IMR-90 (cell line): ENCODE measurements around the gene TNFRSF14. TPM values are rescaled to one million over a fixed set of nuclear protein-coding genes. Genes with fewer than 3 reads are reported as not detected.
A peak's percentile ranks its signal among the peaks of the same experiment; 100 is the strongest.

Source experiments
- ATAC-seq: fragments of 200-7000 bp; cut with Tn5 transposase; 2 replicates; pipeline ENCODE4 v1.9.1; 2020; ENCODE audit warnings: low read depth, mild to moderate bottlenecking, moderate library complexity
- BruUV-seq: library from RNA; stranded (reverse); fragments of 400-500 nt; replicated peaks from 2 replicates; lab custom pipeline; 2021; lab: Mats Ljungman, UMichigan
- CTCF ChIA-PET: fragments of 300-600 bp; formaldehyde crosslinking; extraction: SDS; loops from one replicate; lab custom pipeline; 2021; ENCODE audit warnings: antibody characterized with exemption; lab: Yijun Ruan, JAX
- POLR2A ChIA-PET: fragments of 300-600 bp; sonication (Branson Sonifier 250); formaldehyde crosslinking; loops from one replicate; lab custom pipeline; 2022; ENCODE audit warnings: antibody characterized with exemption; ENCODE audit not compliant: unreplicated experiment; lab: Charles Lee
- DNase-seq: peaks from one replicate; pipeline ENCODE4 v3.0.0; 2013
- H2AFZ ChIP-seq: replicated peaks from 2 replicates; pipeline ENCODE3; 2013; ENCODE audit warnings: low read length, mild to moderate bottlenecking; ENCODE audit not compliant: poor library complexity
- H2AK5ac ChIP-seq: 2 replicates; pipeline ENCODE4 v1.6.1; 2013; ENCODE audit warnings: low read depth, low read length, inconsistent platforms
- H2AK9ac ChIP-seq: replicated peaks from 2 replicates; pipeline ENCODE3; 2013; ENCODE audit warnings: mild to moderate bottlenecking, low read depth, low read length, moderate library complexity; ENCODE audit not compliant: poor library complexity
- H2BK120ac ChIP-seq: 2 replicates; pipeline ENCODE4 v1.6.1; 2013; ENCODE audit warnings: low read depth, low read length, inconsistent platforms
- H2BK15ac ChIP-seq: 3 replicates; pipeline ENCODE4 v1.6.1; 2013; ENCODE audit warnings: low read depth, low read length, inconsistent platforms
- H2BK20ac ChIP-seq: 2 replicates; pipeline ENCODE4 v1.6.1; 2013; ENCODE audit warnings: low read depth, mild to moderate bottlenecking, inconsistent platforms, low read length, moderate library complexity
- H2BK5ac ChIP-seq: 2 replicates; pipeline ENCODE4 v1.6.1; 2013; ENCODE audit warnings: mild to moderate bottlenecking, low read depth, low read length, inconsistent platforms; ENCODE audit not compliant: poor library complexity, severe bottlenecking
- H3K14ac ChIP-seq: replicated peaks from 2 replicates; pipeline ENCODE4 v1.6.1; 2013; ENCODE audit warnings: low read depth, low read length, inconsistent platforms
- H3K18ac ChIP-seq: 2 replicates; pipeline ENCODE4 v1.6.1; 2013; ENCODE audit warnings: low read depth, low read length, control low read depth
- H3K23ac ChIP-seq: 2 replicates; pipeline ENCODE4 v1.6.1; 2013; ENCODE audit warnings: low read depth, low read length, inconsistent platforms
- H3K27ac ChIP-seq: 2 replicates; pipeline ENCODE4 v1.5.1; 2013; ENCODE audit warnings: mild to moderate bottlenecking, control low read depth, low read length; ENCODE audit not compliant: insufficient read depth
- H3K27me3 ChIP-seq: 2 replicates; pipeline ENCODE4 v1.6.1; 2013; ENCODE audit warnings: low read length; ENCODE audit not compliant: control insufficient read depth, insufficient read depth
- H3K36me3 ChIP-seq: 2 replicates; pipeline ENCODE4 v1.6.1; 2013; ENCODE audit warnings: low read length, mixed read lengths; ENCODE audit not compliant: control insufficient read depth, insufficient read depth
- H3K4ac ChIP-seq: 2 replicates; pipeline ENCODE4 v1.6.1; 2013; ENCODE audit warnings: low read depth, low read length, inconsistent platforms
- H3K4me1 ChIP-seq: 2 replicates; pipeline ENCODE4 v1.6.1; 2013; ENCODE audit warnings: low read length, mixed read lengths; ENCODE audit not compliant: control insufficient read depth, insufficient read depth
- H3K4me2 ChIP-seq: 2 replicates; pipeline ENCODE4 v1.6.1; 2013; ENCODE audit warnings: low read depth, mild to moderate bottlenecking, control low read depth, low read length, moderate library complexity
- H3K4me3 ChIP-seq: 2 replicates; pipeline ENCODE4 v1.5.1; 2013; ENCODE audit warnings: low read depth, mild to moderate bottlenecking, control low read depth, low read length, moderate library complexity; ENCODE audit not compliant: insufficient read depth
- H3K56ac ChIP-seq: 2 replicates; pipeline ENCODE4 v1.6.1; 2013; ENCODE audit warnings: low read length, inconsistent platforms; ENCODE audit not compliant: insufficient read depth; ENCODE audit errors: extremely low read depth
- H3K79me1 ChIP-seq, 2 experiments: 2 replicates each; pipeline ENCODE4 v1.6.1; 2013; ENCODE audit warnings: low read length in 2 of 2, inconsistent platforms in 1 of 2, low read depth in 1 of 2
- H3K9ac ChIP-seq: 2 replicates; pipeline ENCODE4 v1.6.1; 2013; ENCODE audit warnings: low read depth, low read length, control low read depth
- H3K9me1 ChIP-seq: 2 replicates; pipeline ENCODE4 v1.6.1; 2013; ENCODE audit warnings: low read length, inconsistent platforms; ENCODE audit not compliant: insufficient read depth
- H3K9me3 ChIP-seq: 2 replicates; pipeline ENCODE4 v1.6.1; 2013; ENCODE audit warnings: low read length; ENCODE audit not compliant: control insufficient read depth, insufficient read depth
- H4K20me1 ChIP-seq: 2 replicates; pipeline ENCODE4 v1.6.1; 2013; ENCODE audit warnings: low read length, inconsistent platforms; ENCODE audit not compliant: insufficient read depth
- H4K5ac ChIP-seq: 2 replicates; pipeline ENCODE4 v1.6.1; 2013; ENCODE audit warnings: mild to moderate bottlenecking, low read depth, low read length, control low read depth
- H4K8ac ChIP-seq, 2 experiments: 2 replicates each; pipeline ENCODE4 v1.6.1; 2013; ENCODE audit warnings: low read depth in 2 of 2, low read length in 2 of 2, control low read depth in 1 of 2, inconsistent platforms in 1 of 2
- H4K91ac ChIP-seq: 2 replicates; pipeline ENCODE4 v1.6.1; 2013; ENCODE audit warnings: low read depth, low read length, inconsistent platforms; ENCODE audit not compliant: insufficient read depth
- BHLHE40 ChIP-seq: fragments of 150-350 bp; IDR thresholded peaks from 2 replicates; pipeline ENCODE4 v1.6.1; 2016; ENCODE audit warnings: mild to moderate bottlenecking, low read depth, low read length
- MAZ ChIP-seq: IDR thresholded peaks from 2 replicates; pipeline ENCODE4 v1.6.1; 2012; ENCODE audit warnings: low read depth, mild to moderate bottlenecking, low read length, improper control_type of control experiment, moderate library complexity, borderline replicate concordance
- POLR2A ChIP-seq: IDR thresholded peaks from 2 replicates; pipeline ENCODE4 v1.6.1; 2012; ENCODE audit warnings: mild to moderate bottlenecking, low read depth, low read length
- USF2 ChIP-seq: fragments of 150-350 bp; IDR thresholded peaks from 2 replicates; pipeline ENCODE4 v1.6.1; 2017; ENCODE audit warnings: mild to moderate bottlenecking, antibody characterized with exemption, low read length, low read depth
- WGBS, 2 experiments: methylation state at CpG; one replicate each; pipeline versions ENCODE4 v1.1.5 to v1.1.7; 2013; ENCODE audit warnings: missing lambda C conversion rate in 2 of 2; ENCODE audit not compliant: insufficient read length in 1 of 2; ENCODE audit errors: extremely low coverage in 2 of 2; 5-methylcytosine and 5-hydroxymethylcytosine counted together
- dilution Hi-C: fragments of 300-500 bp; cut with HindIII; formaldehyde crosslinking; loops from one replicate; pipeline ENCODE4 v1.14.3; 2018; ENCODE audit warnings: low sequenced_read_pairs; ENCODE audit not compliant: unreplicated experiment
- in situ Hi-C: fragments of 300-500 bp; cut with MboI; formaldehyde crosslinking; loops from 3 replicates; pipeline ENCODE4 v1.14.3; 2019; ENCODE audit warnings: low sequenced_read_pairs, inconsistent platforms, mixed read lengths
- intact Hi-C: fragments of 100-400 bp; cut with micrococcal nuclease; formaldehyde crosslinking; loops from 2 replicates; pipeline ENCODE4 v1.10.0; 2022
- polyA plus RNA-seq, 3 experiments: library from polyadenylated mRNA; depleted of rRNA; stranded (reverse); fragments of >200 nt; gene quantifications; 2 replicates each; pipeline ENCODE4 v1.2.3, GENCODE V29; 2012; ENCODE audit warnings: low replicate concordance in 1 of 3
- total RNA-seq: library from RNA; depleted of rRNA; stranded (reverse); fragments of >200 nt; gene quantifications from 2 replicates; pipeline ENCODE4 v1.2.3, GENCODE V29; 2012

Gene TNFRSF14
- total and polyA plus RNA-seq, 2 of the 4 experiments (the other 2 are of a cell fraction), result 1.3 to 4.2 TPM

- Histone ChIP-seq H2AK5ac (no peak overlapping the region), H4K91ac (no peak overlapping the region; the same call in 1 of the 2 replicates), H3K4me2 (peak overlapping the region; percentile 83), H3K9ac (no peak overlapping the region), H3K27me3 (peaks cover 2% of the 10 kb centered on the region; the same call in 1 of the 2 replicates), H4K8ac (peak overlapping the region in 1 of 2 experiments; percentile 71; a peak in 2 of 4 replicates), H4K20me1 (0 out of 2 replicates have a peak, but pooled peaks cover 3% of the 10 kb centered on the region), H3K36me3 (no peaks in the 10 kb centered on the region), H2BK120ac (peak overlapping the region; percentile 32; the same call in 1 of the 2 replicates), H3K9me3 (no peaks in the 10 kb centered on the region), H3K18ac (no peak overlapping the region), H2BK5ac (peak overlapping the region; percentile 35), H2BK20ac (no peak overlapping the region), H3K4me1 (peaks cover 10% of the 10 kb centered on the region), H4K5ac (no peak overlapping the region), H3K4ac (peak overlapping the region; percentile 77), H3K4me3 (peak overlapping the region; percentile 40), H2AK9ac (peak overlapping the region; percentile 98), H3K9me1 (no peaks in the 10 kb centered on the region), H3K14ac (peak overlapping the region; percentile 94; the same call in 1 of the 2 replicates), H2BK15ac (no peak overlapping the region; the same call in 2 of the 3 replicates), H3K56ac (peak overlapping the region; percentile 17; the same call in 1 of the 2 replicates), H3K79me1 (peaks cover 0 to 10% of the 10 kb centered on the region in 2 experiments; a peak in 1 of 4 replicates), H3K23ac (no peak overlapping the region), H3K27ac (no peak overlapping the region; the same call in 1 of the 2 replicates), H2AFZ (peak overlapping the region; percentile 96)
- WGBS, 2 experiments, result 7% methylated on average over 6 of the region's 43 CpGs; no CpG with 5 or more reads in 1 of the 2 experiments
- TF ChIP-seq USF2, result peak; percentile 91
- TF ChIP-seq BHLHE40, result no peak
- TF ChIP-seq POLR2A, result no peak
- peak; percentile 32; the same call in 1 of the 2 replicates for TF ChIP-seq MAZ
- peak; percentile 66 for DNase-seq
- ChIA-PET CTCF (interaction anchor here (0.7 kb wide), 1 partner anchor 116 kb away, joined by 3 read pairs; no protein-coding TSS in a partner anchor), POLR2A (no interaction called here)
- peak; percentile 65 for ATAC-seq
- dilution Hi-C loops (no loop called here), in situ Hi-C loops (loop anchor here (25.0 kb wide), 1 partner anchor 359 kb away; the partner anchor contains the start of gene FAAP20), intact Hi-C loops (loop anchor here (1.0 to 5.0 kb wide), 2 partner anchors 87 to 114 kb away; no protein-coding TSS in a partner anchor)
- BruUV-seq, result no TSS peak
These were observed 10.2 kb upstream of the TNFRSF14 start for GRCh38 chr1:2545754-2546514.
